Skin of body (tissue), 2 donors: ENCODE measurements around the gene NDUFA6. TPM values are rescaled to one million over a fixed set of nuclear protein-coding genes. Genes with fewer than 3 reads are reported as not detected.

Source experiments
- small RNA-seq: library from RNA; depleted of rRNA; stranded (forward); fragments of <200 nt; gene quantifications from one replicate; pipeline ENCODE3, GENCODE V24; 2014; ENCODE audit warnings: low replicate concordance
- total RNA-seq: library from RNA; depleted of rRNA; stranded (reverse); fragments of >200 nt; gene quantifications from one replicate; pipeline ENCODE4 v1.2.3, GENCODE V29; 2014

Gene NDUFA6
- total RNA-seq, 1 donor from 2014 or later, result 51.5 TPM

Small RNA genes within 50 kb of the gene (small RNA-seq; reads per million reads assigned to genes)
- gene SNORD13P1, result not detected

Other genes starting within 250 kb of the NDUFA6 start
- gene SHISA8, start 175.7 kb downstream of the NDUFA6 start, total RNA-seq, result not detected
- 0.59 TPM for gene TNFRSF13C, start 164.0 kb downstream of the NDUFA6 start, total RNA-seq
- gene CENPM, start 143.6 kb downstream of the NDUFA6 start, total RNA-seq, result 8.4 TPM
- 1.9 TPM for gene SEPTIN3, start 121.3 kb downstream of the NDUFA6 start, total RNA-seq
- gene WBP2NL, start 92.0 kb downstream of the NDUFA6 start, total RNA-seq, result 2.6 TPM
- gene NAGA, start 20.0 kb downstream of the NDUFA6 start, total RNA-seq, result 21.6 TPM
- gene PHETA2, start 16.5 kb downstream of the NDUFA6 start, total RNA-seq, result 14.8 TPM
- 21.2 TPM for gene SMDT1, start 11.1 kb downstream of the NDUFA6 start, total RNA-seq
- 1.4 TPM for gene CYP2D6, start 40.0 kb upstream of the NDUFA6 start, total RNA-seq
- 26.1 TPM for gene TCF20, start 179.9 kb upstream of the NDUFA6 start, total RNA-seq